Keratinocyte (primary cell): ENCODE results near the gene GKN2. TPM values are rescaled to one million over a fixed set of nuclear protein-coding genes. Genes with fewer than 3 reads are reported as not detected.

Source experiments
- DNase-seq: peaks from one replicate; pipeline ENCODE4 v3.0.0-alpha.2; 2011; ENCODE audit warnings: low read depth, missing footprints, low spot score
- FAIRE-seq: peaks from 2 replicates; lab custom pipeline; 2011; peaks lifted over from hg19 to GRCh38; lab: Jason Lieb, UNC
- H2AFZ ChIP-seq: 2 replicates; pipeline ENCODE4 v1.6.0; 2012; ENCODE audit warnings: low read length, control low read depth, inconsistent platforms; ENCODE audit not compliant: control insufficient read depth
- H3K27ac ChIP-seq: 2 replicates; pipeline ENCODE4 v1.5.1; 2011; ENCODE audit warnings: low read length; ENCODE audit not compliant: control insufficient read depth, insufficient read depth
- H3K27me3 ChIP-seq: 3 replicates; pipeline ENCODE4 v1.6.0; 2011; ENCODE audit warnings: low read length; ENCODE audit not compliant: control insufficient read depth, insufficient read depth; ENCODE audit errors: extremely low read depth
- H3K36me3 ChIP-seq, 2 experiments: 2 replicates in 1 of 2; 3 replicates in 1 of 2; pipeline ENCODE4 v1.5.1; 2011; ENCODE audit warnings: low read length in 2 of 2, mild to moderate bottlenecking in 1 of 2; ENCODE audit not compliant: control insufficient read depth in 2 of 2, insufficient read depth in 2 of 2; ENCODE audit errors: extremely low read depth in 1 of 2
- H3K4me1 ChIP-seq: 3 replicates; pipeline ENCODE4 v1.5.1; 2011; ENCODE audit warnings: low read length; ENCODE audit not compliant: control insufficient read depth, insufficient read depth; ENCODE audit errors: extremely low read depth
- H3K4me2 ChIP-seq: 3 replicates; pipeline ENCODE4 v1.6.0; 2011; ENCODE audit warnings: low read depth, low read length; ENCODE audit not compliant: control insufficient read depth, insufficient read depth; ENCODE audit errors: extremely low read depth
- H3K4me3 ChIP-seq, 3 experiments: fragments of 200-600 bp in 1 of 3; sonication (generic) in 1 of 3; 2 replicates in 2 of 3; 3 replicates in 1 of 3; pipeline ENCODE4 v1.5.1; 2011 to 2016; ENCODE audit warnings: low read length in 3 of 3, mild to moderate bottlenecking in 3 of 3, control low read depth in 2 of 3, inconsistent platforms in 1 of 3, low read depth in 1 of 3, mixed read lengths in 1 of 3, mixed run types in 1 of 3, moderate library complexity in 1 of 3; ENCODE audit not compliant: control insufficient read depth in 2 of 3, insufficient read depth in 2 of 3; ENCODE audit errors: extremely low read depth in 1 of 3
- H3K79me2 ChIP-seq: 2 replicates; pipeline ENCODE4 v1.6.0; 2012; ENCODE audit warnings: low read length; ENCODE audit not compliant: control insufficient read depth, insufficient read depth
- H3K9ac ChIP-seq: 3 replicates; pipeline ENCODE4 v1.6.0; 2011; ENCODE audit warnings: low read length; ENCODE audit not compliant: control insufficient read depth, insufficient read depth; ENCODE audit errors: extremely low read depth
- H3K9me1 ChIP-seq: 3 replicates; pipeline ENCODE4 v1.6.0; 2011; ENCODE audit warnings: low read length; ENCODE audit not compliant: control insufficient read depth, insufficient read depth; ENCODE audit errors: extremely low read depth
- H3K9me3 ChIP-seq: 2 replicates; pipeline ENCODE4 v1.5.1; 2012; ENCODE audit warnings: low read depth, low read length; ENCODE audit not compliant: control insufficient read depth
- H4K20me1 ChIP-seq: 3 replicates; pipeline ENCODE4 v1.6.0; 2011; ENCODE audit warnings: low read length; ENCODE audit not compliant: control insufficient read depth, insufficient read depth; ENCODE audit errors: extremely low read depth
- EZH2 ChIP-seq: IDR thresholded peaks from one replicate; pipeline ENCODE4 v1.6.1; 2012; ENCODE audit warnings: inconsistent platforms, mild to moderate bottlenecking, low read length, moderate library complexity
- dilution Hi-C: fragments of 300-500 bp; cut with MboI; formaldehyde crosslinking; loops from one replicate; pipeline ENCODE4 v1.7.0; 2020; ENCODE audit warnings: low sequenced_read_pairs; ENCODE audit not compliant: extremely low pct_ligation_motif_present
- polyA plus RNA-seq, 5 experiments: library from polyadenylated mRNA; depleted of rRNA in 3 of 5; stranded (reverse) in 3 of 5; stranded (forward) in 1 of 5; unstranded in 1 of 5; fragments of >200 nt; gene quantifications; 1 replicate in 1 of 5; 2 replicates in 3 of 5; 3 replicates in 1 of 5; pipeline versions ENCODE4 v1.2.1 to v1.2.3, GENCODE V29; 2011 to 2012; ENCODE audit warnings: missing spikeins in 2 of 5, low read depth in 1 of 5, low replicate concordance in 1 of 5
- TF ChIP-seq, protein P1 (sequence below), 3 experiments: IDR thresholded peaks in 1 of 3; conservative IDR thresholded peaks in 1 of 3; optimal IDR thresholded peaks in 1 of 3; 2 replicates in 2 of 3; 3 replicates in 1 of 3; pipeline versions ENCODE3 to v1.5.1; 2011; ENCODE audit warnings: low read length in 3 of 3, mild to moderate bottlenecking in 3 of 3, moderate library complexity in 2 of 3, control low read depth in 1 of 3, inconsistent platforms in 1 of 3; ENCODE audit not compliant: insufficient read depth in 2 of 3; ENCODE audit errors: extremely low read depth in 1 of 3

The GKN2 gene
- polyA plus RNA-seq, 1 donor (not counting 4 experiments of a cell fraction or from before 2014, with no cell fraction given): 0.08 TPM

DNA sequence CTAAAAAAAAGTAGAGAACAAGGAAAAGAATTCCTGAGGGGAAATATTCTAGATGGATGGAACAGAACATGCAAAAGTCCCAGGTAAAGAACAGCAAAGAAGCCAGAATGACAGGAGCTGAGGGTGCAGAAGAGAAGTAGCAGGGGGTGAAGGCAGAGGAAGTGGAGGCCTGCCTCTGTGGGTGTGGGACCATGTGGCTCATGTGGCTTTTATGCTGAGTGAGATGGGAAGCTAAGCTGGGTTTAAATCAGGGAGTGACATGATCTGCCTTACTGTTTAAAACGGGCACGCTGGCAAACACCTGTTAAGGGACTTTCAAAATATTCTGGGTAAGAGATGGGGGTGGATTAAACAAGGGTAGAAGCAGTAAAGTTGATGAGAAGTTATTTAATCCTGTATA lies 40.0 kb downstream of the GKN2 start:
- Histone ChIP-seq H3K27ac (no peak overlapping the region), H3K27me3 (no peaks in the 10 kb centered on the region), H3K4me1 (peaks cover 30% of the 10 kb centered on the region), H4K20me1 (no peaks in the 10 kb centered on the region), H3K9me1 (no peaks in the 10 kb centered on the region), H3K9me3 (no peaks in the 10 kb centered on the region), H3K36me3 (no peaks in the 10 kb centered on the region), H3K79me2 (no peaks in the 10 kb centered on the region), H3K4me3 (no peak overlapping the region), H3K4me2 (no peak overlapping the region), H3K9ac (no peak overlapping the region), H2AFZ (no peak overlapping the region)
- DNase-seq (no peak), FAIRE-seq (no peak)
- no peak for TF ChIP-seq EZH2
- TF ChIP-seq, protein P1, sequence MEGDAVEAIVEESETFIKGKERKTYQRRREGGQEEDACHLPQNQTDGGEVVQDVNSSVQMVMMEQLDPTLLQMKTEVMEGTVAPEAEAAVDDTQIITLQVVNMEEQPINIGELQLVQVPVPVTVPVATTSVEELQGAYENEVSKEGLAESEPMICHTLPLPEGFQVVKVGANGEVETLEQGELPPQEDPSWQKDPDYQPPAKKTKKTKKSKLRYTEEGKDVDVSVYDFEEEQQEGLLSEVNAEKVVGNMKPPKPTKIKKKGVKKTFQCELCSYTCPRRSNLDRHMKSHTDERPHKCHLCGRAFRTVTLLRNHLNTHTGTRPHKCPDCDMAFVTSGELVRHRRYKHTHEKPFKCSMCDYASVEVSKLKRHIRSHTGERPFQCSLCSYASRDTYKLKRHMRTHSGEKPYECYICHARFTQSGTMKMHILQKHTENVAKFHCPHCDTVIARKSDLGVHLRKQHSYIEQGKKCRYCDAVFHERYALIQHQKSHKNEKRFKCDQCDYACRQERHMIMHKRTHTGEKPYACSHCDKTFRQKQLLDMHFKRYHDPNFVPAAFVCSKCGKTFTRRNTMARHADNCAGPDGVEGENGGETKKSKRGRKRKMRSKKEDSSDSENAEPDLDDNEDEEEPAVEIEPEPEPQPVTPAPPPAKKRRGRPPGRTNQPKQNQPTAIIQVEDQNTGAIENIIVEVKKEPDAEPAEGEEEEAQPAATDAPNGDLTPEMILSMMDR (optimal IDR thresholded peaks at IDR 0.05 in 1 of 3, IDR thresholded peaks at IDR 0.05 in 1 of 3, conservative IDR thresholded peaks at IDR 0.05 in 1 of 3; ENCODE audit: extremely low read depth in 1 of 3, insufficient read depth in 2 of 3, low read length in 3 of 3): no peak
- dilution Hi-C loops: no loop called here

DNA sequence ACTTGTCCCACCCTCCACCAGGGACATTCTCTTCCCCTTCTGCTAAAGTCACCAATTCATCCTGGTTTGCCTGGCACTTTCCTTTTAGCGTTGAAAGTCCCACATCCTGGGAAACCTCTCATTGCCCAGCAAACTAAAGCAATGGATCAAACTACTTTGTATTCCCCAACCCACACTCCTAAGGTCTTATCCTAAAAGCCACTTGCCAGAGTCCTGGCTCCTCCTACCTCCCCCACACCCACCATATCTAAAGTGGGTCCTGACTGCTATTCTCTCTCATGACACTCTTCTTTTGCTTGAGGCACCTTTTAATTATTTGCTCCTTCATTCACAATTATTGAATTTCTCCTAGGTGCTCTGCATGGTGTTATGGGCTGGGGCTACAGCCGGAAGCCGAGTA lies 40.6 kb downstream of the GKN2 start:
- DNase-seq (no peak), FAIRE-seq (no peak)
- Histone ChIP-seq H3K4me1 (peaks cover 34% of the 10 kb centered on the region), H3K4me3 (no peak overlapping the region), H3K36me3 (no peaks in the 10 kb centered on the region), H3K79me2 (no peaks in the 10 kb centered on the region), H3K27me3 (no peaks in the 10 kb centered on the region), H3K9me1 (no peaks in the 10 kb centered on the region), H3K4me2 (no peak overlapping the region), H4K20me1 (no peaks in the 10 kb centered on the region), H3K9me3 (no peaks in the 10 kb centered on the region), H3K9ac (no peak overlapping the region), H3K27ac (no peak overlapping the region), H2AFZ (no peak overlapping the region)
- TF ChIP-seq EZH2: no peak
- dilution Hi-C loops: no loop called here

DNA sequence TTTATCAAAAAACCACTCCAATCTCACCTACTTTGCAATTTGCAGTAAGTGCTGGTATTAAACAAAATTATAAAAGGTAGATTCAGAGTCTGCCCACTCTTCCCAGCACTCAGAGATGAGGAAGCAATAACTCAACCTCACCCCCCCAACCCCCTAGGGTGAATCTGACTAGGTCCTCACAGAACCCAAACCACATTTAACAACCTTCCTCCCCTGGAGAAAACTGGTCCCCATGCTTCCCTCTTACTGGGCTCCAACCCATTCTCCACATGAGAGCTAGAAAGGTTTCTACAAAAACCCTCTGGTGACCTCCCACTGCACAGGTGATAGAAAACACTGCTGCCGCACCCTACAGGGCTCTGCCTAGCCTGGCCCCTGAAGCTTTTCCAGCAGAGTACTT lies 41.0 kb downstream of the GKN2 start:
- Histone ChIP-seq H3K79me2 (no peaks in the 10 kb centered on the region), H3K9me1 (no peaks in the 10 kb centered on the region), H3K27me3 (no peaks in the 10 kb centered on the region), H3K4me2 (no peak overlapping the region), H3K4me1 (peaks cover 31% of the 10 kb centered on the region), H3K4me3 (no peak overlapping the region), H3K9me3 (no peaks in the 10 kb centered on the region), H3K9ac (no peak overlapping the region), H3K27ac (no peak overlapping the region), H3K36me3 (no peaks in the 10 kb centered on the region), H2AFZ (no peak overlapping the region), H4K20me1 (no peaks in the 10 kb centered on the region)
- no peak for TF ChIP-seq EZH2
- TF ChIP-seq, protein P1 (optimal IDR thresholded peaks at IDR 0.05 in 1 of 3, IDR thresholded peaks at IDR 0.05 in 1 of 3, conservative IDR thresholded peaks at IDR 0.05 in 1 of 3; ENCODE audit: extremely low read depth in 1 of 3, insufficient read depth in 2 of 3, low read length in 3 of 3): no peak
- FAIRE-seq (no peak), DNase-seq (no peak)
- dilution Hi-C loops: no loop called here
